IMR-90 (cell line): ENCODE data around the gene OR2J3.

Experiments
- MAFK ChIP-seq: IDR thresholded peaks from 2 replicates; pipeline ENCODE4 v1.6.1; 2012; ENCODE audit warnings: low read depth, low read length, improper control_type of control experiment
- MAZ ChIP-seq: IDR thresholded peaks from 2 replicates; pipeline ENCODE4 v1.6.1; 2012; ENCODE audit warnings: low read depth, mild to moderate bottlenecking, low read length, improper control_type of control experiment, moderate library complexity, borderline replicate concordance
- POLR2A ChIP-seq: IDR thresholded peaks from 2 replicates; pipeline ENCODE4 v1.6.1; 2012; ENCODE audit warnings: mild to moderate bottlenecking, low read depth, low read length
- RAD21 ChIP-seq: IDR thresholded peaks from 2 replicates; pipeline ENCODE4 v1.6.1; 2012; ENCODE audit warnings: low read length, improper control_type of control experiment
- RFX5 ChIP-seq: IDR thresholded peaks from 2 replicates; pipeline ENCODE4 v1.8.0; 2012; ENCODE audit warnings: low read depth, mild to moderate bottlenecking, low read length, moderate library complexity
- TF ChIP-seq, protein P1 (sequence below): conservative IDR thresholded peaks from 2 replicates; pipeline ENCODE4 v1.5.1; 2012; ENCODE audit warnings: mild to moderate bottlenecking, low read depth, low read length, improper control_type of control experiment
- TF ChIP-seq, protein P2 (sequence below): fragments of 150-350 bp; IDR thresholded peaks from 2 replicates; pipeline ENCODE4 v1.6.1; 2017; ENCODE audit warnings: mild to moderate bottlenecking, antibody characterized with exemption, low read length, low read depth

DNA sequence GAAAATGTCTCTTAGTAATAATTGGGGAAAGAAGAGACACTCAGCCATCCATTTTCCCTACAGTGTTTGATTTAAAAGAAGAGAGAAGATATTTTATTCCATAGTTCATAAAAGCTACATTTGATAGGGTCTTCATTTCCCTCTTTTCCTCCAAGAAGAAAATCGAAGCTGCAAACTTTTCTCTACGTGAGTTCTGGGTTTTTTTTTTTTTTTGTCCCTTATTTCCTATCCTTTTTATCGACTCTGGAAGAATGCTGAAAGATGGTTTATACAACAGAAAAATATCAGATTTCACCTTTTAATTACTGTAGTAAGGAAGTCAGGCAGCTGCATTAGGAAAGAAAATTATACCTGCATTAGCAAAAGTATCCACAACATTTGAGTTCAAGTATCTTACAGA lies 8.7 kb upstream of the OR2J3 start, which contains the start of gene OR2J1:
- TF ChIP-seq, protein P1, sequence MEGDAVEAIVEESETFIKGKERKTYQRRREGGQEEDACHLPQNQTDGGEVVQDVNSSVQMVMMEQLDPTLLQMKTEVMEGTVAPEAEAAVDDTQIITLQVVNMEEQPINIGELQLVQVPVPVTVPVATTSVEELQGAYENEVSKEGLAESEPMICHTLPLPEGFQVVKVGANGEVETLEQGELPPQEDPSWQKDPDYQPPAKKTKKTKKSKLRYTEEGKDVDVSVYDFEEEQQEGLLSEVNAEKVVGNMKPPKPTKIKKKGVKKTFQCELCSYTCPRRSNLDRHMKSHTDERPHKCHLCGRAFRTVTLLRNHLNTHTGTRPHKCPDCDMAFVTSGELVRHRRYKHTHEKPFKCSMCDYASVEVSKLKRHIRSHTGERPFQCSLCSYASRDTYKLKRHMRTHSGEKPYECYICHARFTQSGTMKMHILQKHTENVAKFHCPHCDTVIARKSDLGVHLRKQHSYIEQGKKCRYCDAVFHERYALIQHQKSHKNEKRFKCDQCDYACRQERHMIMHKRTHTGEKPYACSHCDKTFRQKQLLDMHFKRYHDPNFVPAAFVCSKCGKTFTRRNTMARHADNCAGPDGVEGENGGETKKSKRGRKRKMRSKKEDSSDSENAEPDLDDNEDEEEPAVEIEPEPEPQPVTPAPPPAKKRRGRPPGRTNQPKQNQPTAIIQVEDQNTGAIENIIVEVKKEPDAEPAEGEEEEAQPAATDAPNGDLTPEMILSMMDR, result no peak
- no peak for TF ChIP-seq POLR2A
- TF ChIP-seq RFX5, result no peak
- TF ChIP-seq MAZ, result no peak
- TF ChIP-seq MAFK, result no peak
- TF ChIP-seq, protein P2, sequence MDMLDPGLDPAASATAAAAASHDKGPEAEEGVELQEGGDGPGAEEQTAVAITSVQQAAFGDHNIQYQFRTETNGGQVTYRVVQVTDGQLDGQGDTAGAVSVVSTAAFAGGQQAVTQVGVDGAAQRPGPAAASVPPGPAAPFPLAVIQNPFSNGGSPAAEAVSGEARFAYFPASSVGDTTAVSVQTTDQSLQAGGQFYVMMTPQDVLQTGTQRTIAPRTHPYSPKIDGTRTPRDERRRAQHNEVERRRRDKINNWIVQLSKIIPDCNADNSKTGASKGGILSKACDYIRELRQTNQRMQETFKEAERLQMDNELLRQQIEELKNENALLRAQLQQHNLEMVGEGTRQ, result no peak
- TF ChIP-seq RAD21, result no peak
